SH-SY5Y (cell line): Measurements from ENCODE around the gene TENM4.

Experiments
- GATA2 ChIP-seq: IDR thresholded peaks from 2 replicates; pipeline ENCODE4 v1.6.1; 2011; ENCODE audit warnings: mild to moderate bottlenecking, low read depth, low read length
- GATA3 ChIP-seq: IDR thresholded peaks from 2 replicates; pipeline ENCODE4 v1.6.1; 2011; ENCODE audit warnings: low read depth, mild to moderate bottlenecking, low read length, moderate library complexity

GRCh38 chr11:79340535-79340934 is 100.3 kb downstream of the TENM4 start:
- no peak for TF ChIP-seq GATA2
- TF ChIP-seq GATA3 = no peak
